Erythroblast (primary cell): Measurements from ENCODE around the gene PTH1R.

ENCODE experiments used
- GATA1 ChIP-seq: IDR thresholded peaks from 2 replicates; pipeline ENCODE4 v1.6.1; 2011; ENCODE audit warnings: low read depth, mild to moderate bottlenecking, control low read depth, low read length, moderate library complexity
- POLR2A ChIP-seq: IDR thresholded peaks from 2 replicates; pipeline ENCODE4 v1.6.1; 2011; ENCODE audit warnings: mild to moderate bottlenecking, low read length

DNA sequence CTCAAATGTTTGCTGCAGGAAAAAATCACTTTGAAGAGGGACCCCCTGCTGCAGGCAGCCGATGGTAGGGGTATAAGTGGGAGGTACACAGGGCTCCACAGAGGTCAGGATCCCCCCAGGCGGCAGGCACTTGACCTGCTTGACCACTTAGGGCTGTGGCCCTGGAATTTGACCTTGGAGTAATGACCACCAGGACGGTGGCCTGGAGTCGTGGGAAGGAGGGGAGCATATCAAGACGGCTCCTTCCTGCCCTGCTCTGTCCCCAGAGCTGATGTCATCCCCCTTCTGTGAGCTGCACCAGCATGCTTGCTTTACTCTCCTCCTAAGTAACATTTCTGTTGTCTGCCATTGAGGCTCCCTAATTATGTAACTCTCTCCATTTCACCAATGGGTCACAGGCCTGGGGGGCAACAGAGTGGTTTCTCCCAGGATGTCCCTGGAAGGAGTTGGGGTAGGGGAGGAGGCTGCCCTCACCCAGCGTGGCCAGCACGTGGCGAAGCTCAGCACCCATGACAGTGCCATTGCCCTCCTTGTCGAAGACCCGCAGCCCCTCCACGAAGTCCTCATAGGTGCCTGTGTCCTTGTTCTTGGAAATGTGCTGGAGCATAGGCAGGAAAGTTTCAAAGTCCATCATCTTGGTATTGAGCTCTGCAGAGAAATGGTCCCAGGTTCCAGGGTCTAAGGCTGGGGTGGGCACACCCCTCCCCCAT, 18.4 kb upstream of the PTH1R start:
- TF ChIP-seq POLR2A, result no peak
- TF ChIP-seq GATA1, result no peak
